Naive B cell (primary cell): ENCODE data around the gene ACYP1. TPM values are rescaled to one million over a fixed set of nuclear protein-coding genes. Genes with fewer than 3 reads are reported as not detected.

Experiments
- ATAC-seq, 2 donors: fragments of 150-1000 bp; cut with Tn5 transposase; 2 replicates each; pipeline ENCODE4 v1.10.0; 2021; ENCODE audit warnings: low read depth in 2 of 2, mild to moderate bottlenecking in 2 of 2, moderate library complexity in 2 of 2
- DNase-seq: peaks from one replicate; pipeline ENCODE4 v3.0.0; 2022
- H3K27ac Mint-ChIP-seq, 6 donors: one replicate each; pipeline ENCODE4 v1.8.0; 2020 to 2022; ENCODE audit warnings: mild to moderate bottlenecking in 6 of 6, mixed read lengths in 6 of 6, moderate library complexity in 5 of 6, inconsistent platforms in 2 of 6
- H3K27me3 Mint-ChIP-seq, 3 donors: one replicate each; pipeline ENCODE4 v1.8.0; 2021 to 2022; ENCODE audit warnings: mixed read lengths in 3 of 3, mild to moderate bottlenecking in 1 of 3
- H3K36me3 Mint-ChIP-seq, 2 donors: one replicate each; pipeline ENCODE4 v1.8.0; 2020 to 2022; ENCODE audit warnings: mixed read lengths in 2 of 2, inconsistent platforms in 1 of 2, mild to moderate bottlenecking in 1 of 2
- H3K4me1 Mint-ChIP-seq, 3 donors: one replicate each; pipeline ENCODE4 v1.8.0; 2020 to 2022; ENCODE audit warnings: mixed read lengths in 3 of 3, inconsistent platforms in 1 of 3, mild to moderate bottlenecking in 1 of 3, moderate library complexity in 1 of 3
- H3K4me3 Mint-ChIP-seq, 8 donors: one replicate each; pipeline ENCODE4 v1.8.0; 2020 to 2022; ENCODE audit warnings: mild to moderate bottlenecking in 8 of 8, mixed read lengths in 8 of 8, moderate library complexity in 8 of 8, inconsistent platforms in 2 of 8
- H3K9me3 Mint-ChIP-seq, 7 donors: one replicate each; pipeline ENCODE4 v1.8.0; 2020 to 2022; ENCODE audit warnings: mixed read lengths in 7 of 7, mild to moderate bottlenecking in 5 of 7, inconsistent platforms in 2 of 7, moderate library complexity in 1 of 7
- polyA plus RNA-seq, 6 donors: library from polyadenylated mRNA; unstranded; fragments of 300-500 nt; fragmentation: Illumina TruSeq; gene quantifications; one replicate each; pipeline ENCODE4 v1.2.3, GENCODE V29; 2021; ENCODE audit warnings: low read depth in 6 of 6

The ACYP1 gene
- polyA plus RNA-seq, 6 donors from 2014 or later, result 12.0 to 21.8 (median 17.2) TPM

GRCh38 chr14:75046275-75046674, 17.5 kb downstream of the ACYP1 start:
- Mint-ChIP-seq H3K27me3 (no peaks in the 10 kb centered on the region), H3K36me3 (no peaks in the 10 kb centered on the region), H3K4me3 (no peak overlapping the region), H3K9me3 (no peaks in the 10 kb centered on the region), H3K4me1 (peaks cover 19 to 23% (median 20%) of the 10 kb centered on the region in 3 donors), H3K27ac (no peak overlapping the region)
- ATAC-seq (no peak), DNase-seq (no peak)

DNA sequence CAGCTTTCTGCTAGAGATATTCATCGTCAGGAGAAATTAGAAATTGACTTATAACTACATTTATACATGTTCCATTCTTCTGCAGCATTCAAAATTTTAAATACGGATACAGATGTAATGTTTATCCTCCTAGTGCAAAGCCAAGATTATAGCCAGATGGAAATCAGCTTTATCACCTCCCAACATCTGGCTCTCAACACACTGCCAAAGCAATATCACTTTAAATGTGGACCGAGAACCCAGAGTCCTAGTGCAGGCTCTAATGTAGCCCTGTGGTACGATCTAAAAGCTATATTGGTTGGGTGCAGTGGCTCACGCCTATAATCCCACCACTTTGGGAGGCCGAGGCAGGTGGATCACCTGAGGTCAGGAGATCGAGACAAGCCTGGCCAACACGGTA, 19.1 kb downstream of the ACYP1 start:
- H3K4me3 Mint-ChIP-seq, result no peak overlapping the region
- no peaks in the 10 kb centered on the region for H3K9me3 Mint-ChIP-seq
- no peaks in the 10 kb centered on the region for H3K27me3 Mint-ChIP-seq
- no peak overlapping the region for H3K27ac Mint-ChIP-seq
- H3K36me3 Mint-ChIP-seq, result no peaks in the 10 kb centered on the region
- DNase-seq (no peak), ATAC-seq (no peak)
- H3K4me1 Mint-ChIP-seq, result peaks cover 9 to 13% (median 11%) of the 10 kb centered on the region in 3 donors

GRCh38 chr14:75044322-75044721, 19.5 kb downstream of the ACYP1 start:
- no peak for DNase-seq
- no peaks in the 10 kb centered on the region for H3K27me3 Mint-ChIP-seq

DNA sequence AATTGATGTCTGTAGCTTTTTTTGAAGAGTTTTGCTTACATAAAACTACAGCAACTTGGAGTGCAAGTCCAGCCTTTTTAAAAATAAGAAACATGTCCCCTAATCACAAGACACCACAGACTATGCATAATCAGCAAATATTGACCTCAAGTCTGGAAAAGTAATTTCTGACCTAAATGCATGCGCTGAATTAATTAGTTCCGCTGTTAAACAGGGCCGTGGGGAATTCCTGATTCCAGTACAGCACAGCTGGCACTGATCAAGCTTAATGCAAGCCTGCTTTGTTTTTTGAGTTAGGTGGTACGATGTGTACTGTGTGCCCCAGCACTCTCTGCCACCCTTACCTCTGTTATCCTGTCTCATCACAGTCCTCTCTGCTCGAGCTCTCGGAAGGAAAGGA, 21.8 kb downstream of the ACYP1 start:
- Mint-ChIP-seq H3K4me3 (no peak overlapping the region), H3K27ac (no peak overlapping the region), H3K9me3 (no peaks in the 10 kb centered on the region), H3K4me1 (peaks cover 4 to 13% (median 9%) of the 10 kb centered on the region in 3 donors), H3K36me3 (peaks cover 4 to 7% of the 10 kb centered on the region in 2 donors), H3K27me3 (no peaks in the 10 kb centered on the region)
- no peak for DNase-seq
- ATAC-seq, result no peak

More at GRCh38 chr14:75044322-75044721, 19.5 kb downstream of the ACYP1 start:
- no peak for ATAC-seq
- Mint-ChIP-seq H3K4me3 (no peak overlapping the region), H3K4me1 (peaks cover 9 to 13% (median 9%) of the 10 kb centered on the region in 3 donors), H3K9me3 (no peaks in the 10 kb centered on the region), H3K27ac (no peak overlapping the region), H3K36me3 (no peaks in the 10 kb centered on the region)

DNA sequence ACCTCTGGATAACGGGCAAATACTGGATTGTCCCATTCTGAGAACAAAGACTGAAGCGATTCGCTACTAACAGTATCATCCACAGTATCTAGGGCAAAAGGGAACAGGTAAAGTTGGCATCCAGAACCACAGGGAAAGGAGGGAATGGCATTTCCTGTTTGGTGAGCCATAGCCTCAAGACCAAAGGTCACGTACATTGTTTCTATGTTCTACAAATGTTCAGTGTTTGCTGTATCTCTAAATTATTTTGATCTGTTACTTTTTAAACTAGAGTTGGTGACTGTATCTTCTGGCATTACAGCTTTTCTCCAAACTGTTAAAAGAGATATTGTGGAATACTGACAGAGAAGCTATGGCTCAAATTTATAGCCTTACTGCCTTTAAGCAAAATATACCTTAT, 22.2 kb downstream of the ACYP1 start:
- H3K36me3 Mint-ChIP-seq, result peaks cover 4 to 7% of the 10 kb centered on the region in 2 donors
- no peak for DNase-seq
- no peak overlapping the region for H3K27ac Mint-ChIP-seq
- H3K9me3 Mint-ChIP-seq, result no peaks in the 10 kb centered on the region
- H3K4me3 Mint-ChIP-seq, result no peak overlapping the region
- ATAC-seq, result no peak
- peaks cover 4 to 13% (median 9%) of the 10 kb centered on the region in 3 donors for H3K4me1 Mint-ChIP-seq
- H3K27me3 Mint-ChIP-seq, result no peaks in the 10 kb centered on the region

- H3K36me3 Mint-ChIP-seq, result peaks cover 5 to 9% of the 10 kb centered on the region in 2 donors
- H3K4me3 Mint-ChIP-seq, result no peak overlapping the region
- H3K27me3 Mint-ChIP-seq, result no peaks in the 10 kb centered on the region
Measured at GRCh38 chr14:75040959-75041358, 22.9 kb downstream of the ACYP1 start.

GRCh38 chr14:75040507-75040906, 23.3 kb downstream of the ACYP1 start:
- ATAC-seq, result no peak
- Mint-ChIP-seq H3K36me3 (peaks cover 10 to 13% of the 10 kb centered on the region in 2 donors), H3K27me3 (no peaks in the 10 kb centered on the region), H3K4me1 (peaks cover under 1 to 8% (median 4%) of the 10 kb centered on the region in 3 donors), H3K4me3 (no peak overlapping the region), H3K9me3 (no peaks in the 10 kb centered on the region), H3K27ac (no peak overlapping the region)
- DNase-seq, result no peak

More at GRCh38 chr14:75040959-75041358, 22.9 kb downstream of the ACYP1 start:
- no peak for DNase-seq
- no peak for ATAC-seq
- Mint-ChIP-seq H3K4me1 (peaks cover 4 to 13% (median 9%) of the 10 kb centered on the region in 3 donors), H3K9me3 (no peaks in the 10 kb centered on the region), H3K27ac (no peak overlapping the region)

- no peak overlapping the region for H3K4me3 Mint-ChIP-seq
- ATAC-seq, result no peak
- H3K36me3 Mint-ChIP-seq, result peaks cover 7 to 25% of the 10 kb centered on the region in 2 donors
- no peaks in the 10 kb centered on the region for H3K4me1 Mint-ChIP-seq
- no peaks in the 10 kb centered on the region for H3K9me3 Mint-ChIP-seq
- H3K27ac Mint-ChIP-seq, result no peak overlapping the region
- no peaks in the 10 kb centered on the region for H3K27me3 Mint-ChIP-seq
- no peak for DNase-seq
Measured at GRCh38 chr14:75032939-75033338, 30.9 kb downstream of the ACYP1 start.

- no peak overlapping the region for H3K4me3 Mint-ChIP-seq
- H3K27me3 Mint-ChIP-seq, result no peaks in the 10 kb centered on the region
- peaks cover 0 to 20% of the 10 kb centered on the region in 2 donors for H3K36me3 Mint-ChIP-seq
- DNase-seq (no peak), ATAC-seq (no peak)
- H3K27ac Mint-ChIP-seq, result no peak overlapping the region
- H3K9me3 Mint-ChIP-seq, result no peaks in the 10 kb centered on the region
- no peaks in the 10 kb centered on the region for H3K4me1 Mint-ChIP-seq
Measured at GRCh38 chr14:75030147-75030546, 33.7 kb downstream of the ACYP1 start.

DNA sequence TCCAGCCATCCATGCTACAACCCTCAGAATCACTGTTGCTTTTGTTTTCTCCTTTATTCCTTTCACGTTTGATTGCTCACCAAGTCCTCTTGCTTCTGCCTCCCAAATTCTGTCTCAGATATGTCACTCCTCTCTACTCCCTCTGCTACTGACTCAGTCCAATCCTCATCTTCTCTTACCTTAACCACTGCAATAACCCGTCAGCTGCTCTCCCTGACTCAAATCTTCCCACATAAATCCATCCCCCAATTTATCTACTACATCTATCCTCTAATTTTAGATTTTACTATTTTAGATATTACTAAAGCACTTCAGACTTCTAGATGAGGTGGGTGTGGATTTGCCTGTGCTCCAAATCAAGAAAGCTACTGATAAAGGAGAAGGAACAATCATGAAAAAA, 37.9 kb downstream of the ACYP1 start:
- Mint-ChIP-seq H3K9me3 (no peaks in the 10 kb centered on the region), H3K4me3 (no peak overlapping the region), H3K4me1 (no peaks in the 10 kb centered on the region), H3K36me3 (peaks cover 0 to 9% of the 10 kb centered on the region in 2 donors), H3K27me3 (no peaks in the 10 kb centered on the region), H3K27ac (no peak overlapping the region)
- DNase-seq (no peak), ATAC-seq (no peak)

GRCh38 chr14:75025082-75025481, 38.7 kb downstream of the ACYP1 start:
- Mint-ChIP-seq H3K27ac (no peak overlapping the region), H3K27me3 (no peaks in the 10 kb centered on the region), H3K36me3 (peaks cover 4 to 5% of the 10 kb centered on the region in 2 donors), H3K4me3 (no peak overlapping the region), H3K4me1 (no peaks in the 10 kb centered on the region), H3K9me3 (no peaks in the 10 kb centered on the region)
- no peak for ATAC-seq
- DNase-seq, result no peak

DNA sequence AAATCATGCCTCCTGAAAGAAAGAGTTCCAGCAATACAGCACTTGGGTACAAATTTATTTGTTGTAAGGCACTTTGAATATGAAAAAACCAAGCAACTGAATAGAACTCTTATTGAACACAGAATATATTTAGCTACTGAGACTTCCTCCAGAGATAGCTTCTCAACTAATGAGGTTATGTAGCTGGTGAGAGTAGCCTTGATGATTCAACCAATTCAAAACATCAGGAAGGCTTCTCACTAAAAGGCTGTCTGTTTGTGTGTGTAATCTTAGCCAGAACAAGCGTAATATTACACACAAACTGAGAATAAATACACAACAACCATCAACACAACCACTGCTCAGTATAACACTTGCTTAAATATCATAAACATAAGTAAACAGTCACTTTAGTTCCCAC, 40.7 kb downstream of the ACYP1 start:
- DNase-seq (no peak), ATAC-seq (no peak)
- no peaks in the 10 kb centered on the region for H3K9me3 Mint-ChIP-seq
- no peaks in the 10 kb centered on the region for H3K27me3 Mint-ChIP-seq
- no peaks in the 10 kb centered on the region for H3K4me1 Mint-ChIP-seq
- H3K36me3 Mint-ChIP-seq, result peaks cover 11 to 14% of the 10 kb centered on the region in 2 donors
- no peak overlapping the region for H3K4me3 Mint-ChIP-seq
- no peak overlapping the region for H3K27ac Mint-ChIP-seq

GRCh38 chr14:75022655-75023054, 41.2 kb downstream of the ACYP1 start:
- Mint-ChIP-seq H3K4me1 (no peaks in the 10 kb centered on the region), H3K27me3 (no peaks in the 10 kb centered on the region), H3K36me3 (peaks cover 11 to 14% of the 10 kb centered on the region in 2 donors), H3K4me3 (no peak overlapping the region), H3K27ac (no peak overlapping the region), H3K9me3 (no peaks in the 10 kb centered on the region)
- ATAC-seq (no peak), DNase-seq (no peak)

- DNase-seq, result no peak
- ATAC-seq, result no peak
- no peaks in the 10 kb centered on the region for H3K4me1 Mint-ChIP-seq
- no peak overlapping the region for H3K27ac Mint-ChIP-seq
- H3K4me3 Mint-ChIP-seq, result no peak overlapping the region
- H3K36me3 Mint-ChIP-seq, result peaks cover 22 to 28% of the 10 kb centered on the region in 2 donors
- no peaks in the 10 kb centered on the region for H3K27me3 Mint-ChIP-seq
- no peaks in the 10 kb centered on the region for H3K9me3 Mint-ChIP-seq
Measured at GRCh38 chr14:75018694-75019093, 45.1 kb downstream of the ACYP1 start.

GRCh38 chr14:75016815-75017214, 47.0 kb downstream of the ACYP1 start:
- no peaks in the 10 kb centered on the region for H3K4me1 Mint-ChIP-seq
- H3K4me3 Mint-ChIP-seq, result peak overlapping the region in 1 of 8 donors; percentile 63
- H3K27me3 Mint-ChIP-seq, result no peaks in the 10 kb centered on the region
- H3K36me3 Mint-ChIP-seq, result peaks cover 22 to 30% of the 10 kb centered on the region in 2 donors
- H3K27ac Mint-ChIP-seq, result peak overlapping the region in 1 of 6 donors; percentile 89
- no peaks in the 10 kb centered on the region for H3K9me3 Mint-ChIP-seq
- DNase-seq (no peak), ATAC-seq (no peak)
